Germinal center (tissue), 1 donor: ENCODE measurements around the gene PRR18.

Experiments
- DNase-seq: peaks from one replicate; pipeline ENCODE4 v3.0.0; 2012; ENCODE audit warnings: mixed read lengths, low spot score

PRR18 gene

DNA sequence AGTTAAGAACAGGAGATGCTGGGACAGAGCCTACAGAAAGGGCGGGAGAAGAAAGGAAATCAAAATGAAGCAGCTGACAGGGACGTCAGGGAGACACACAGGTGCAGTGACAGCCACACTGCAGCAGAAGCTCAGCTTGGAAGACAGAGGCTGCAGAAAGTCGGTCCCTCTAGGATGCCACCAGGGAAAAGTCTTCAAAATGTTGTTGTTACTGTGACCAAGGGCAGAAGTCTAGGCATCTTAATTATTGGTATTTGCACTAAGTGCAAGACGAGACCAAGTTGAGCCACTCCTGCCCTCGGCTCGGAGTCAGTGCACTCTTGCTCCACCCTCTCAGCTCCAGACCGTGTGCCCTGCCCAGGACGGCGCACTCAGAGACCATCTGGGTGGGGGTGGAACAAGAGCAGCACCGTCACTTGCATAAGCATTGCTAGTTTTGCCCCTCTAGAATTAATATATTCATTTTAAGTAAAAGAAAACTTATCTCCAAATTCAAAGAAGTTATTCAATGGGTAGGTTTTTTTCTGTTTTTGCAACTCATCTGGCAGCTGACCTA is 2.6 kb downstream of the PRR18 start:
- no peak for DNase-seq

DNA sequence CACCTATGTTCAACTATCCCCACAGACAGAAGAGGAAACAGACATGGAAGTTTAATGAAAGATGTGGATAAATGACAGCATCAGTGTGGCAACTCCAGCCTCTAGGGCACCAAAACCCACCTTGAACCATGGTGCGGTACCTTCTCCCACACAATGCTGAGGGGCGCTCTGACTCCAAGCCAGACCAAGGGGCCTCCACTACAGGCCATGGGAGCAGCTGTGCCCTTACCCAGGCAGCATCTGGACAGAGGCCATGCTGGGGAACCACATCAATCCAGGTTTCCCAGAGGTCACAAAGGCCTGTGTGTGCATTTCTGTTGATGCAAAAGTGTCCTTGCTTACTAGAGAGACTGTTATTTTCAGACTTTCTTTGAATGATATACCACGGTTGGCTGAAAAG is 4.1 kb downstream of the PRR18 start:
- no peak for DNase-seq

DNA sequence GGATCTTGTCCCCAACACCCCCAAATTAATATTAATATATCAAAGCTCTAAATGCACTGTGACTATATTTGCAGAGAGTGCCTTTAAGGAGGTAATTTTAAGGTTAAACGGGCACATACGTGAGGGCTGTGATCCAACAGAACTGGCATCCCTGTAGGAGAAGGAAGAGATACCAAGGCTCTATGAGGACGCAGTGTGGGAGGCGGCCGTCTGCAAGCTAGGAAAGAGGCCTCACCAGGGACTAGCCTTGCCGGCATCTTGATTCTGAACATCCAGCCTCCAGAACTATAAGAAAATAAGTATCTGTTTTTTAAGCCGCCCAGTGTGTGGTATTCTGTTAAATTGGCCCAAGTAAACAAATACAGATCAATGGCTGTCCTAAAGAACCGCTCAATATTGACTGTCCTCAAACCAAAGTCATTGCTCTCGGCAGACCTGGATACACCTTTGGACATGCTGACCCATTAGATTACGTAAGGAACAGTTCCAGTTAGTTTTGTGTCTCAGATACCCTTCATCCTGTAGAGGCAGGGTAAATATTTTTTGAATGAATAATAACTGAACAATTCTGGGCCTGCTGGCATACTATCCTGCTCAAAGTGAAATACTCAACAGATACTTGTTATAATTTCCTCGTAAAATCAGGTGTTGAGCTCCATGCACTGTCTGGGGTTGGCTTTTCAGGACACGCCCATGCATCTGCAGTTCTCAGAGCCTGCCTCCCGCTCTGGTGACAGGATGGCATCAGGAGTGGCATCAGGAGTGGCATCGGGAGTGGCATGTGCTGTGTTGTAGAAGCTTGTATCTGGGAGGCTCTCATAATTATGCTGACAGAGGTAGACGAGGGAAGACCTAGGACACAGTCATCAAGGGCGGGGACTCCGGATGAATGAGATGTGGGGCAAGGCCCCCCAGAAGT is 6.3 kb downstream of the PRR18 start:
- DNase-seq: no peak

DNA sequence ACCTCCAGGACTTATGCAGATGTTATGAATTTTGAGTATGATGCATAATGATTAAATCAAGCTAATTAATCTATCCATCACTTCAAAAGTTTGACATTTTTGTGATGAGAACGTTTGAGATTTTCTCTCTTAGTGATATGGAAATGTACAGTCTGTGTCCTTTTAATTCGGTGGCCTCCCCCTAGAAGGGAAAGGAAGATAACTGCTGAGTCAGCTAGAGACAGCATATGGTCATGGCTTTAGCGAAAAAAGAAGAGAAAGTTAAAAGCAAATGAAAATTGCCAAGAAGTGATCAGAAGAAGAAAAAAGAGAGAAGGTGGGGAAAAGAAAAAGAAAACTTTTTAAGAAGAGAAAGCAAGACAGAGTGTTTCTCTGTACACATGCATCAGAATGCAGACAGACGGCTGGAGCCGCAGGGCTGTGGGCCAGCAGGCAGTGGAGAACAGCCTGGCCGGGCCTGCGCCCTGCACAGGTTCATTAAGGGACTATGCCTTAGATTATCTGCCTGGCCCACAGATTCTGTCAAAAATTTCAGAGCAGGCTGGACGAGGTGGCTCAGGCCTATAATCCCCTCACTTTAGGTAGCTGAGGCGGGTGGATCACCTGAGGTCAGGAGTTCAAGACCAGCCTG is 7.7 kb downstream of the PRR18 start:
- no peak for DNase-seq

DNA sequence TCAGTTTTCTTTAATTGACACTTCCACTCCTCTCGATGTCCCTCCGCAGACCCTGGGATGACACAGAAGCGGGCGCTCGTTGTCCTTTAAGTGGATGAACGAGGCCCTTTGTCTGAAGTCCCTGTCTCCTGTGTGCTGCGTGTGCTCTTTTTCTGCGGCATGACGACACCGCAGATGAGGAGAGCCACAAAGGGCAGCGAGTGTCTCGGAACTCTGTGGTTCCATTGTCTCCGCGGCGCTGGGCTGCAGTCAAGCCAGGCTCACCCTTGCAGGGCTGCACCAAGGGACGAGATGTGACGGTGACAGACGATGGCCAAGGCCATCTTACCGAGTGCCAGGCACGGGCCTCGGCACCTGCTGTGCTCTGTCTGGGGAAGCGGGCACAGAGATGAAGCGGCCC is 10.6 kb downstream of the PRR18 start:
- no peak for DNase-seq

DNA sequence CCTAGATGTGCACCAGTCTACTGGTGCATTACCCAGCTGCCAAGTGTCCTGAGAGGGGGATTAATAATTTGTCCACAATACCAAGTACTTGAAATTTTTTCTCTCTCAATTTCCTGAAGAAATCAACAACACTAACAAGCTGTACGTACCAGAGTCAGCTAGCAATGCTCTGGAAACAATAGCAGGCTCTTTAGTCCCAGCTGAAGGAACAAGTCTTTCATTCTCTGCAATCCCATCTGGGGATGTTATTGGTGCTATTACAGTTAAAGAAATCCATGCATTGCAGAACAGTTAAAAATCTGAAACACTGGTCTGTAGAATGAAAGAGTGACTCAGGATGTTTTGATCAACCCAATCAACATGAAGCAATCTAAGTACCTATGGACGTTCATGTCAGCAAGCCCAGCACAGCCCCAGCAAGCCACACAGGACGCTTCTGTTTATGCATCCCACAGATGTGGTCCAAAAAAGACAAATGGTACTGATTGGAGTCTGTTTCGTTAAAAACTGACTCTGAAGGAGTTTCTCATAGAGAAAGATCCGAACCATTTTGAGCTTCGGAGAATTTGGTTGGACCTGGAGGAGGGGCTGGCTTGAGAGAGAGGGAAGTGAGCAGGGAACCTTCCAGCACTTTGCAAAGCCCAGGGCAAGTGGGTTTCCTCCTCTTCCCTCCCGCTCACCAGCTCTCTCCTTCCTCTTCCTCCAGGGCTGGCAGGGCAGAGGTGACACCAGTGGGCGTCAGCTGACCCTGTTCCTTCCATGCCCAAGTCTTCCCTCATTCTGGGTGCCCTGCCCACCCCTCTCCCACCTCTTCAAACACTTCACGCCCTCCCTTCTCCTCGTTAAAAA is 11.9 kb downstream of the PRR18 start:
- no peak for DNase-seq

DNA sequence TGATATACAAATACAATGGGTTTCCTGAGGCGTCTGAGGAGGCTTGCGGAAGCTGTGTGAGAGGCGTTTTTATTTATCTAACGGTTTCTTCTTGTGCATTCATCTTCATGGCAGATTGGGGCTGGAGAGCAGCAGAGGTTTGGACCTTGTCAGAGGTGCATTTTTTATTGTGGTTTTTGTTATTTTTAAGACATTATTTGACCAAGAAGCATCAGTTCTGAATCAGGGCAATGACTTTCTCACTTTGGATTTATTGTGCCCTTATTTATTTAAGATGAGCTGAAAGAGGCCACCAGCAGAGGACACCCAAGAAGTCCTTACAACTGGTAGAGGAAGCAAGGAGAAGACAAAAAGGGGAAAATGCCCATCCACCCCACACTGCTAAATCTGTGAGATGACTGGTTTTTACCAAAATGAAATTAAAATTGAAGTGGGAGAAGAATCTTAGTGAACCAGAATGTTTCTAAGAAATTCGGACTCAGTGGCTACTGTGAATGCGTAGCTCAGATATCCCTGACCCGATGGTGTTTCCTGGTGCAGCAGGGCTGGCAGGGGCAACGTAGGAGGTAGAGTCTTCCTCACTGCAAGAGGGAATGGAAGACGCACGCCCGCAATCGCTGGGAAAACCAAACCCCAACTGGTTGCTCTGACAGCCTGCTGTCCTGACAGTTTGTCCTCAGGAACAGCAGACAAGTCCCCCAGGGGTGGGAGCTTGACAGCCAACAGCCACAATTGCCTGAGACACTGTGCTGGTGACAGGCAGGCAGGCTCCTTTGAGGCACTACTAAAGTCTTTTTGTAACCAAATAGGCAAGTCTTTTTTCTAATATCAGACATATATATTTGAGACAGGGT is 14.2 kb downstream of the PRR18 start:
- no peak for DNase-seq

DNA sequence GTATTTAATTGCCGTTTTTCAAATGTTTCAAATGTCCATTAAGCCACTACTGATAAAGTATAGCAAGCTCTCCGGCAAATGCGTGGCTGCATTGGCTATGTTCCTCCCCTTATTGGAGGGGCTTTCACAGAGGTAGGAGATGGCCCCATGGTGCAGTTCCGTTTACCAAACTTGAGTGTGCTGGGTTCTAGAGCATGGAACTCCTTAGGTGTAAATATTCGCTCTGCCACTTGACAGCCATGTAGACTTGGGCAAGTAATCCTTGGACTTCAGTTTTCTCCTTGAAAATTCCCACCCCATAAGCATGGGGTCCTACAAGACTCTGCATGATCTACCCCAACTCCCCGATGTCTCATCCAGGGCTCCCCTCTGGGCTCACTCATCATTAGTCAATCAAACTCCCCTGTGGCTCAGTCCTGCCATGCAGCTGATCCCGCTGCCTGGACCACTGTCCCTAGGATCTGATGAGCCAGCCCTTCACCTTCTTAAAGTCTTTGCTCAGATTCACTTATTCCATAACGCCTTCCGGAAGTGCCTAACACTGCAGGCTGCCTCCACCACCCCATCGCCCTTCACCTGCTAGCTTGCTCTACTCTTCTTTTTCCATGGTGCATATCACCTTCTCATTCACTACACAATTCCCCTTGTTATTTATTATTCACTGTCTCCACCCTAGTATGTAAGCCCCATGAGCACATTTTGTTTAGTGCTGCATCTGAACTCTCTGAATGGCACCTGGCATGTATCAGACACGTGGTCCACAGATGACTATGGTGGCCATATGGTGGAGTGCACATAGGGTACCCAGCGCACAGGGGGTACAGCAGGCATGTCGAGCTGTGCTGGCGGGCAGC is 18.8 kb downstream of the PRR18 start:
- no peak for DNase-seq

DNA sequence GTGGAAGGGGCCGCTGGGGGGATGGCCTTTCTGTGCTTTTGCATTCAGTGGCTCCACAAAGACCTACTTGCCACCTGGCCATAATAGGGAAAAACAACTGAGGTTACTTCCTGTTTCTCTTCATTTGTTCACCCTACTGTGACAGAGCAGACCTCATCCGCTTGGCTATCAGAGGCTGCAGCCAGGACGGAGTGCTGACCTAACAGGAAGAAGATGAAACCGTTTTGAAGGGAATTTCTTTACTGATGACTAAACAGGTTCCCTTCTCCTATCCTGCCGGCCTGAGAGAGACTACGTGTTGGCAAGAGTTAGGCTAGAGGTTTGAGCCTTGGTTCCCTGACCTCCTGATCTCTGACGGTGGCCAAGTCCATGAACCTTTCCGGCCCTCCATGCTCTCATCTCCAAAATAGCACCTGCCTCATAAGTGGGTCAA is 21.3 kb downstream of the PRR18 start:
- peak; percentile 28 for DNase-seq

DNA sequence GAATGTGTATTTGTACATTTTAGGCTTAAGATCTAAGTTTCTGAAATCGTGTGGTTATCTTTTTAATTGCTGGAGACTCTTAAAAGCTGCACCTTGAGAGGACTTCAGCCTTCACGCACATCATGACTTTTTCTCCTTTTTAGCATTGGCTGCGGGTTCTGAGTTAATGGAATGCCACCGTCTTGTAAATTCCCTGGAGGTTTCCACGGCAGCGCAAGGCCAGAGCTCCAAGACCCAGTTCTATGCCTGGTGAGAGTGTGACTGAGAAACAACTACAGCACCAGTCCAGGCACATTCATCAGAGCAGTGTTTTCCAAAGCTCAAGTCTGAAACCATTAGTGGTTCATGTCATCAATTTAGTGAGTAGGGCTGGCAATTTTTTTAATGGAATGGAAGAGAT is 23.0 kb downstream of the PRR18 start:
- no peak for DNase-seq

DNA sequence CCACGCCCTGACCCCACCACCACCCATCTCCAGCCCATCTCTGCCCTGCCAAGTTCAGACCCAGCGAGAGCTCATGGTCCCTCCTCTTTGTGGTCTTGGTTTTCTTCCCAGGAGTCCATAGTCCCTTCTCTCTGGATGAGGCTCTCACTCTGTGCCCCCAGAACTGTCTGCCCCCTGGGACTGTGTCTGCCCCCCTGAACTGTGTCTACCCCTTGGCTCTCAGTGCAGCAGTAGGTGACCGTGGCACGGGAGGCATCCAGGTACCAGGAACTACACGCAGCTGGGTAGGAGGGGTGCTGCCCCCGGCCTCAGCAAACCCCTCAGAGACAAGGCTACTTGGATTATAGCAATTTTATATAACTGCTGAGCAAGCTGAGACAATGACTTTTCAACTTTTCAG is 23.6 kb downstream of the PRR18 start:
- no peak for DNase-seq

DNA sequence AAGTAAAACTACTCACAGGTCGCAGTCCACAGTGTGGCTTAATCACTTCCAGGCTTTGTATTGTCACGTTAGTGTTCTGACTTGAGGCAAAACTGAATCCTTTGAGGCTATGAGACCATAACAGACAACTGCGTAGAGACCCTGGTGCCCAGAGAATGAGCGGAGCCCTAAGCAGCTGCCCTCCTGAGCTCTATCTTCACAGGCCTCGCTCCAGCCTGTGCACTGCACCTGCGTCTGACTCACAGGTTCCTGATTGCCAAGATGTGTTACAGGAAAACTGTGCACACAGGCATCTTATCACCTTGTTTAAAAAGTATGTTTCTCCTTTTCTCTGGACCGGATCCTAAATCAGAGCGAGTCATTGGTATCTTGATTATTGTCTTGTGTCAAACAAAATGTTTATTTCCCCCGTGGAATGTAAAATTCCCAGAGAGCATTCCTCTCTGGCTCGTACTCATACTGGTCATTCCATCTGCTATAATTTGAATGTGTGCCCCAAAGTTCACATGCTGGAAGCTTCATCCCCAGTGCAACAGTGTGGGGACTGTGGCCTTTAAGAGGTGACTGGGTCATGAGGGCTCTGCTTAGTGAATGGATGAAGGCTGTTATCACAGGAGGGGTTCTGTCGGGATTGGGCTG is 25.7 kb downstream of the PRR18 start:
- no peak for DNase-seq

DNA sequence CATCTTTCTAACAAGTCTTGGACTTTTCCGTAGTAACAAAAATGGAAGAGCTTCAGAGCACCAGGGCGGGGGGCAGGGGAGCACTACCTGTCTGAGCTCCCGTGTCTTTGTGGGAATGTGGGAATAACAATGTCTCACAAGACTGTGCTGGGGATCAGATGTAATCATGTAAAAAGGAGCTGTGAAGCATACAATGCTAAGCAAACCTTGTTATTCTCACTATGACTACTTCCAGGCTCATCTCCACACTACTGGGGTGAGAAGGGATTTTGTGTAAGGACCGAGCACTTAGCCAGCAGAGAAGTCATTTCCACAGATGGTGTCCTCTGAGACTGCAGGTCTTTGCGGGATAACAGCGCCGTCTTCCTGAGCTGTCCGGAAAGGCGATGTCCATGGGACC is 27.1 kb downstream of the PRR18 start:
- no peak for DNase-seq

DNA sequence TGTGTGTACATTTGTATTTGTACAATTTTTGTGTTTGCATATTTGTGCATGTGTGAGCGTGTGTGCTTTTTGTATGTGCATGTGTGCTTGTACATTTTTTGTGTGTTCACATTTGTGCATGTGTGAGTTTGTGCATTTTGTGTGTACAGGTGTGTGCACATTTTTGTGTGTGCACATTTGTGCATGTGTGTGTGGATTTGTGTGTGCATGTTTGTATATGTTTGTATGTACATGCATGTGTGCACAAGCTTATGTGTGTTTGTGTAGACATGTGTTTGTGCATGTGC is 28.9 kb downstream of the PRR18 start:
- no peak for DNase-seq

DNA sequence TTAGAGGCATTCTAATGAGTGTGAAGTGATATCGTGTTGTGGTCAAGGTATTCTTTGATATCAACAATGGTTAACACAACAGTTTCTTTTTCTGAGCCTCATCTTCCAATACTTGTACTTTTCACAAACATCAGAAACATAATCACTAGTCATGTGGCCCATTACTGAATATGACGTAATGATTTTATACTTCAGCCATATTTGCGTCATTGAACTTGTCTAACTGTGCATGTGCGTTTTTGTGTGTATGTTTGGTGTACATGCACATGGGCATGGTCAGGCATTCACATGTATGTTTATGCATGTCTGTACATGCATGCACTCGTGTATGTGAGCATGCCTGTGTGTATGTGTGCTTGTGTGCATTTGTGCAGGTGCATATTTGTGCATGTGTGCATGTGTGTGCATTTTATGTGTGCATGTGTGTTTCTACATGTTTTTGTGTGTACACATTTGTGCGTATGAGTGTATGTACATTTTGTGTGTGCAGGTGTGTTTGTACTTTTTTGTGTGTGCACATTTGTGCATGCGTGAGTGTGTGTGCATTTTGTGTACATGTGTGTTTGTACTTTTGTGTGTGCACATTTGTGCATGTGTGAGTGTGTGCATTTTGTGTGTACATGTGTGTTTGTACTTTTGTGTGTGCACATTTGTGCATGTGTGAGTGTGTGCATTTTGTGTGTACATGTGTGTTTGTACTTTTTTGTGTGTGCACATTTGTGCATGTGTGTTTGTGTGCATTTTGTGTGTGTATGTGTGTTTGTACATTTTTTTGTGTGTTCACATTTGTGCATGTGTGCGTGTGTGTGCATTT is 29.4 kb downstream of the PRR18 start:
- no peak for DNase-seq

DNA sequence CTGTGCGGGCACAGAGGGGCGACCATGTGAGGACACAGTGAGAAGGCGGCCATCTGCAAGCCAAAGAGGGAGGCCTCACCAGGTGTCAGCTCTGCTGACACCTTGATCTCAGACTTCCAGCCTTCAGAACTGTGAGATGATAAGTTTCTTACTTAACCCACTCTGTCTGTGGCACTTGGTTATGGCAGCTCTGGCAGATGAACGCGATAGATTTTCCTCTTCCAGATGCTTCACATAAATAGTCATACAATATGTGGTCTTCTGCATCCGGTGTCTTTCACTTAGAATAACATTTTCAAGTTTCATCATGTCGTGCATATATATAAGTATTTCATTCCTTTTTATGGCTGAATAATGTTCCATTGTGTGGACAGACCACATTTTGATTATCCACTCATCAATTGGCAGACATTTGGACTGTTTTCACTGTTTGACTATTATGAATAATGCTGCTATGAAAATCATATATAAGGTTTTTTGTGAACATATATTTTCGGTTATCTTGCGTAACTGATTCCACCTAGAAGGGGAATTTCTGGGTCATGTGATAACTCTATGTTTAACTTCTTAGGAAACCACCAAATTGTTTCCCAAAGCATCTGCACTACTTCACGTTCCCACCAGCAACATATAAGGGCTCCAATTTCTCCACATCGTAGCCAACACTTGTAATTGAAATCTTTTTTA is 30.2 kb downstream of the PRR18 start:
- DNase-seq: no peak

DNA sequence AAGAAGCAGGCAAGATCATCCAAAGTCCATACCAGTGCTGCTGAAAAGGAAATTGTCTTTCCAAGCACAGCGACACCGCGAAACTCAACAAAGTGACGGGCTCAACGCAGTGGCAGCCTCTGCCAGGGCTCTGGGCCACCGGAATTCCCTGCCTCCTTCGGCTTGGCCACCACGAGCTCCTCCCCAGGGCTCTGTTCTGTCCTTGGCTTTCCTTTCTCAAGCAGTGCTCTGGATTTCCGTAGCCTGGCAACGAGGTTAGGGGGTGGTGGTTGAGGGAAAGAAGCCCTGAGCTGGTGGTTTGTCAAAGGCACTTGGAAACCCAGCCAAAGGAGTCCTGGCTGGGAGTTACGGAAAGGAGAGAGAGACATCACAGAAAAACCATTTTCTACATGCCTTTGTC is 31.2 kb downstream of the PRR18 start:
- no peak for DNase-seq

DNA sequence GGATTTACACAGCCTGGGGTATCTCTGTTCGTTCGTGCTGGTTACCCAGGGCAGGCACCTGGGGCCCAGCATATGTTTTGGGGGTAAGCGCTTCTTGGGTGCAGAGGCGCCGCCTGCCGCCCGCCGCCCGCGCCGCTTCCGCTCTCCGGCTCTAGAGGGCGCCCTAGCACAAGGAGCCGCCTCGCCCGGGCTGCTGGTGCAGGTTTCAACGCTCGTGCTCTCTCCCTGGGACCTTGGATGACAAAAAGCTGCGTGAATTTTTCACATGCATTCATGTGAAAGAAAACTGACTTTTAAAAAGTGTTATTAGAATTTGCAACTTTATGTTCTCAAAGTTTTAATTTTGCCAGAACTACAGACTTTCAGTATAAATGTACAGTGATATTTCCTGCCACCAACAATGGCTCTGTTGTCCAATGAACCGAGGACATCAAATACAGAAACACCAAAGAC is 32.5 kb downstream of the PRR18 start:
- DNase-seq: peak; percentile 82
